Tibial artery (tissue), 4 donors: Measurements from ENCODE around the gene EPC1.
"Not testable (repeated sequence)": the region's sequence is repeated elsewhere in the genome, so short reads cannot be mapped to it uniquely, and the experiment has no call there.

ENCODE experiments used
- DNase-seq, 2 donors: peaks; one replicate each; pipeline ENCODE4 v3.0.0-alpha.2; 2019
- H3K27ac ChIP-seq, 2 donors: fragments of 200-600 bp; sonication (generic) in 1 of 2; 1 replicate in 1 of 2; 2 replicates in 1 of 2; pipeline ENCODE4 v1.5.1; 2018 to 2019; ENCODE audit warnings: mild to moderate bottlenecking in 1 of 2
- H3K27me3 ChIP-seq, 2 donors: fragments of 200-600 bp; sonication (generic) in 1 of 2; one replicate each; pipeline versions ENCODE4 v1.5.1 to v1.6.0; 2016 to 2019
- H3K36me3 ChIP-seq, 3 donors: fragments of 200-600 bp; sonication (generic) in 2 of 3; one replicate each; pipeline ENCODE4 v1.5.1; 2016 to 2019; ENCODE audit warnings: mild to moderate bottlenecking in 2 of 3
- H3K4me1 ChIP-seq, 4 donors: fragments of 200-600 bp; sonication (generic) in 2 of 4; 1 replicate in 3 of 4; 2 replicates in 1 of 4; pipeline ENCODE4 v1.5.1; 2016 to 2019
- H3K4me3 ChIP-seq, 2 donors: fragments of 200-600 bp; sonication (generic) in 1 of 2; 1 replicate in 1 of 2; 2 replicates in 1 of 2; pipeline ENCODE4 v1.5.1; 2018 to 2019; ENCODE audit warnings: mild to moderate bottlenecking in 2 of 2
- H3K9me3 ChIP-seq, 3 donors: fragments of 200-600 bp; sonication (generic) in 1 of 3; one replicate each; pipeline ENCODE4 v1.5.1; 2016 to 2019
- intact Hi-C: fragments of 100-400 bp; cut with DNase I; formaldehyde crosslinking; loops from one replicate; pipeline ENCODE4 v1.15.0; 2023; ENCODE audit warnings: low total_unique reads
- TF ChIP-seq, protein P1 (sequence below), 2 experiments: fragments of 200-600 bp in 1 of 2; fragments of 450-650 bp in 1 of 2; IDR thresholded peaks; one replicate each; pipeline ENCODE4 v1.5.1; 2017 to 2019; ENCODE audit warnings: antibody characterized with exemption in 2 of 2, mild to moderate bottlenecking in 1 of 2, moderate library complexity in 1 of 2

The EPC1 gene

DNA sequence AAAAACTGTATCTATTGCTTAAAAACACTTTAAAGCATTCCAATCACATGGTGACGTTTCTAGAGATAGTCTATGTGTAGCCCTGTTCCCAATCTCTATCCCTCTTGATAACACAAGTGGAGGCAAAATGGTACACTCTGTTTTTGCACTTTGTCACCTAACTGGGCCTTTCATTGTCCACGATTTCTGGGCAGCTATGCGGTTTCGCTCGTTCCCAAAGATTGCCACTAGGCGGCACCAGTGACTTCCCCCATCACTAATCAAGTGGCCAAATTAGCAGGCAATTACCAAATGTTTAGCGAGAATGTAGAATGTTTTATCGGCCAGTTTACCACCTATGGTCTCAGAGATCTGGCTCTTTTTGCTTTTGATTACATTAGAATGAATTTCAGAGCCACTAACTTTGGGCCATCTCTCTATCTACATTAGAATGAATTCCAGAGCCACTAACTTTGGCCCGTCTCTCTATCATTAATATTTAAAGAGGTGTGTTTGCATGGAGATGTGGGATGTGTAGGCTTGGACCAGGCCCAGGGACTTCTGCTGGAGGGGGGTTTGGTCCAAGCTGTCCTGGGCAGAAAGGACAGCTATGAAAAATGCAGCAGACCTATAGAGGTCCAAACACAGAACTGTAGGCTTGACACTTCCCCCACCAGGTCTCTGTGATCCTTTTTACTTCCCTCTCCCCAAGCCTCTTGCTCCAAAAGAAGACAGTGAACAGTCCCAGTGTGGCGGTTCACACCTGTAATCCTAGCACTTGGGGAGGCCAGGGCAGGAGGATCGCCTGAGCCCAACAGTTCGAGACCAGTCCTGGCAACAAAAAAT is 90.1 kb downstream of the EPC1 start:
- Histone ChIP-seq H3K4me3 (no peak overlapping the region), H3K36me3 (no peaks in the 10 kb centered on the region), H3K4me1 (no peaks in the 10 kb centered on the region), H3K27me3 (no peaks in the 10 kb centered on the region), H3K27ac (no peak overlapping the region), H3K9me3 (no peaks in the 10 kb centered on the region)
- intact Hi-C loops: loop anchor here (5.0 kb wide), 2 partner anchors 90 to 110 kb away; partner anchors contain the start of gene EPC1
- TF ChIP-seq, protein P1, sequence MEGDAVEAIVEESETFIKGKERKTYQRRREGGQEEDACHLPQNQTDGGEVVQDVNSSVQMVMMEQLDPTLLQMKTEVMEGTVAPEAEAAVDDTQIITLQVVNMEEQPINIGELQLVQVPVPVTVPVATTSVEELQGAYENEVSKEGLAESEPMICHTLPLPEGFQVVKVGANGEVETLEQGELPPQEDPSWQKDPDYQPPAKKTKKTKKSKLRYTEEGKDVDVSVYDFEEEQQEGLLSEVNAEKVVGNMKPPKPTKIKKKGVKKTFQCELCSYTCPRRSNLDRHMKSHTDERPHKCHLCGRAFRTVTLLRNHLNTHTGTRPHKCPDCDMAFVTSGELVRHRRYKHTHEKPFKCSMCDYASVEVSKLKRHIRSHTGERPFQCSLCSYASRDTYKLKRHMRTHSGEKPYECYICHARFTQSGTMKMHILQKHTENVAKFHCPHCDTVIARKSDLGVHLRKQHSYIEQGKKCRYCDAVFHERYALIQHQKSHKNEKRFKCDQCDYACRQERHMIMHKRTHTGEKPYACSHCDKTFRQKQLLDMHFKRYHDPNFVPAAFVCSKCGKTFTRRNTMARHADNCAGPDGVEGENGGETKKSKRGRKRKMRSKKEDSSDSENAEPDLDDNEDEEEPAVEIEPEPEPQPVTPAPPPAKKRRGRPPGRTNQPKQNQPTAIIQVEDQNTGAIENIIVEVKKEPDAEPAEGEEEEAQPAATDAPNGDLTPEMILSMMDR (IDR thresholded peaks at IDR 0.05): peak; percentile 84 to 86
- peak; percentile 60 to 76 for DNase-seq

DNA sequence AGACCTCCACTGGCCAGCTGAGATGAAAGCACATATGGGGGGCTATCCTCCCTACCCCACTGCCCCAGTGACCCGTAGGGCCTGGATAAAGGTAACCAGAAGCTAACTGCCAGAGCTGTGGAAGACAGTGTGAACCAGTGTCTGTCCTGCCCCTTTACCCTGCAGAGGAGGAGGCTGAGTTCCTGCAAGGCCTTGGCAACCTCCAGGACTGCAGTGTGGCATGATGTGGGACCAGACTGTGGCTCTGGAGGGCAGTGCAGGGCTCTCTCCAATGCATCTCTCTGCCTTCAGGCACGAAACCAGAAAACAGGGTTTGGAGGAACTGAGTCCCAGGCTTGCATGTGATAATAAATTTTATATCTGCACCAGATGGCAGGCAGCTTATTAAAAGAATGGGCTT is 93.1 kb downstream of the EPC1 start:
- Histone ChIP-seq H3K27me3 (no peaks in the 10 kb centered on the region), H3K36me3 (no peaks in the 10 kb centered on the region), H3K9me3 (no peaks in the 10 kb centered on the region), H3K4me3 (no peak overlapping the region), H3K4me1 (no peaks in the 10 kb centered on the region), H3K27ac (no peak overlapping the region)
- intact Hi-C loops: no loop called here
- TF ChIP-seq, protein P1 (IDR thresholded peaks at IDR 0.05): no peak
- no peak for DNase-seq

DNA sequence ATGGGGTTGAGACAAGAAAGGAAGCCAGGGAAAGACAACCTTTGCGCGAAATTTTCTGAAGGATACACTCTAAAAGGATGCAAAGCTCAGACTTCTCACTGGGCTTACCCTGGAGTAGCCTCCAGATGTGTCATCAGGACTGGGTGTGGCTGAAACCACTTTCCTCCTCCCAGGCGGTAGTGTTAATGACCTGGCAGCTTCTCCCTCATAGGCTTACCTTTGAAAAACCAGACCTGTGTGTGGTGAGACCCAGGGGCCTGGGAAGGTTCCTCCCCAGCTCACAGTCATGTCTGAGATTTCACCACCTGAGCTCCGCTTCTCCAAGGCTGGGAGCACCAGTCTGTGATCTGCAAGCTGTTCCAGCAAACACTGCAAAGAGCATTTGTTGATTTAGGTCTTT is 93.7 kb downstream of the EPC1 start:
- Histone ChIP-seq H3K27ac (no peak overlapping the region), H3K4me3 (no peak overlapping the region), H3K36me3 (no peaks in the 10 kb centered on the region), H3K9me3 (no peaks in the 10 kb centered on the region), H3K4me1 (no peaks in the 10 kb centered on the region), H3K27me3 (no peaks in the 10 kb centered on the region)
- intact Hi-C loops: no loop called here
- no peak for DNase-seq
- TF ChIP-seq, protein P1 (IDR thresholded peaks at IDR 0.05): no peak

- intact Hi-C loops, H3K9me3 ChIP-seq, H3K27me3 ChIP-seq, H3K27ac ChIP-seq, H3K36me3 ChIP-seq, H3K4me1 ChIP-seq, H3K4me3 ChIP-seq, DNase-seq: not testable (repeated sequence)
These were observed 96.5 kb downstream of the EPC1 start for GRCh38 chr10:32250489-32250888.

GRCh38 chr10:32246685-32247084 is 100.3 kb downstream of the EPC1 start:
- H3K27ac ChIP-seq: no peak overlapping the region
- no peaks in the 10 kb centered on the region for H3K36me3 ChIP-seq
- TF ChIP-seq, protein P1 (IDR thresholded peaks at IDR 0.05): no peak
- no peaks in the 10 kb centered on the region for H3K27me3 ChIP-seq
- no peaks in the 10 kb centered on the region for H3K9me3 ChIP-seq
- intact Hi-C loops: no loop called here
- H3K4me1 ChIP-seq: no peaks in the 10 kb centered on the region
- no peak for DNase-seq
- H3K4me3 ChIP-seq: no peak overlapping the region

DNA sequence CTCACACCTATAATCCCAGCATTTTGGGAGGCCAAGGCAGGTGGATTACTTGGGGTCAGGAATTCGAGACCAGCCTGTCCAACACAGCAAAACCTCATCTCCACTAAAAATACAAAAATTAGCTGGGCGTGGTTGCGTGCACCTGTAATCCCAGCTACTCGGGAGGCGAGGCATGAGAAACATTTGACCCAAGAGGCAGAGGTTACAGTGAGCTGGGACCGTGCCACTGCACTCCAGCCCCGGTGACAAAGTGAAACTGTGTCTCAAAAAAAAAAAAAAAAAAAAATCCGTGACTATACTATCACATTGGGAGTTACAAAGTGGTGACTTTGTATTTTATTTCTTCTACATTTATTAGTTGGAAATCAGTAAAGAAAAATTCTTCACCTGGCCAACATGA is 101.2 kb downstream of the EPC1 start:
- Histone ChIP-seq H3K4me3 (no peak overlapping the region), H3K4me1 (no peaks in the 10 kb centered on the region), H3K9me3 (no peaks in the 10 kb centered on the region), H3K27me3 (no peaks in the 10 kb centered on the region), H3K27ac (no peak overlapping the region), H3K36me3 (no peaks in the 10 kb centered on the region)
- TF ChIP-seq, protein P1 (IDR thresholded peaks at IDR 0.05): no peak
- no peak for DNase-seq
- intact Hi-C loops: no loop called here
